NCI-H2171 (cell line): ENCODE results near the gene AATF.

ENCODE experiments used
- DNase-seq: peaks from one replicate; lab custom pipeline; 2025; lab: John Stamatoyannopoulos, UW

Gene AATF

GRCh38 chr17:36941265-36942010 lies 7.3 kb upstream of the AATF start:
- DNase-seq, result no peak

- no peak for DNase-seq
Measured at GRCh38 chr17:36942019-36942599, 6.6 kb upstream of the AATF start.

- DNase-seq, result no peak
Measured at GRCh38 chr17:36942631-36943125, 6.1 kb upstream of the AATF start.

GRCh38 chr17:36943250-36944191 lies 5.2 kb upstream of the AATF start:
- DNase-seq, result no peak

- no peak for DNase-seq
Measured at GRCh38 chr17:36944553-36944952, 4.2 kb upstream of the AATF start.

- no peak for DNase-seq
Measured at GRCh38 chr17:36945140-36945539, 3.6 kb upstream of the AATF start.

- DNase-seq, result peak; percentile 3
Measured at GRCh38 chr17:36945959-36946725, 2.6 kb upstream of the AATF start.

- DNase-seq, result no peak
Measured at GRCh38 chr17:36946726-36947091, 2.0 kb upstream of the AATF start.

GRCh38 chr17:36947922-36948716 lies 635 bp upstream of the AATF start:
- DNase-seq, result no peak

- no peak for DNase-seq
Measured at GRCh38 chr17:36949461-36949927, 740 bp downstream of the AATF start.

GRCh38 chr17:36950027-36950426 lies 1.3 kb downstream of the AATF start:
- no peak for DNase-seq

GRCh38 chr17:36951084-36951789 lies 2.5 kb downstream of the AATF start:
- DNase-seq, result no peak

- no peak for DNase-seq
Measured at GRCh38 chr17:36971508-36971907, 22.8 kb downstream of the AATF start.

- no peak for DNase-seq
Measured at GRCh38 chr17:36972186-36972700, 23.5 kb downstream of the AATF start.

- DNase-seq, result no peak
Measured at GRCh38 chr17:36972905-36973304, 24.2 kb downstream of the AATF start.

GRCh38 chr17:36975922-36976515 lies 27.3 kb downstream of the AATF start:
- no peak for DNase-seq

- DNase-seq, result no peak
Measured at GRCh38 chr17:36977066-36977465, 28.3 kb downstream of the AATF start.

GRCh38 chr17:36977568-36977967 lies 28.8 kb downstream of the AATF start:
- DNase-seq, result no peak

GRCh38 chr17:36978810-36979564 lies 30.2 kb downstream of the AATF start:
- DNase-seq, result no peak
